Nucleus accumbens (tissue), 56 donors: ENCODE results near the gene UNC5C.

Experiments
- DNase-seq, 56 donors: peaks; one replicate each; lab custom pipeline; 2025; lab: John Stamatoyannopoulos, UW

UNC5C gene

DNA sequence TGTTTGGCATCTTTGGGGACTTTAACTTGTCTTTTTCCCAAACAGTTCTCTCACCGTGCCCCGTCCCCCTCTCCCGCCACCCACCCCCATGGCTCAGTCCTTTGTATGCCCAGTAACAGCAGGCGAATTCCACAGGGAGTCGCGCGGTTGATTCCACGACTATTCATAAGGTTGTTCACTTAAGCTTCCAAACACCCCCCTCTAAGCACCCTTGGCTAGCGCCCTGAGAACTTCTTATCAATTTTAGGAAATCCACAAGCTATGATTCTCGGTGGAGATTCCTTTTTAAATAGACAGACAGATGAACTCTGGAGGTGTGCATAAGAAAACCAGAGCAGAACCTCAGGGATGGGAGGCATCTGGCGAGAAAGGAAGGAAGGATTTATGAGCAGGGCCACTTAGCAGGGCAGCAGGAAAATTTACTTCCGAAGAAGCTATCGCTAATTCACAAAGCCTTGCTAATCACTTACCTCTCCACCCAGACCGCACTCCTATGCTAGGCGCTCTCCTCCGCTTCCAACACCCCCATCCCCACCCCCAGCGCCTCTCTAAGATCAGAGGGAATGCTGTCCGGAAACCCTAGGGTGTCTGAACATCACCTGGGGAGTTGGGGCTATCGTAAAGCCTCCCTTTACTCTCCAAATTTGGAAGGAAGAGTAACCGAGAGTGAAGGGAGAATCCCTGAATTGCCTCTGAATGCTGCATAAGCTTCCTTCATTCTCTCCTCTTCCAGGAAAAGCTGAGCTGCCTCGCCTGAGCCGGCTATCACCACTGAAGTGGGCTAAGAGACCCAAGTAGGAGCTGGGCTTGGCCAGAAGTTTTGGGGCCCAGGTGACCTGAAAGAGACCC lies 1.7 kb downstream of the UNC5C start:
- DNase-seq = peak in 26 of 56 donors; percentile 7 to 86 (median 62)

DNA sequence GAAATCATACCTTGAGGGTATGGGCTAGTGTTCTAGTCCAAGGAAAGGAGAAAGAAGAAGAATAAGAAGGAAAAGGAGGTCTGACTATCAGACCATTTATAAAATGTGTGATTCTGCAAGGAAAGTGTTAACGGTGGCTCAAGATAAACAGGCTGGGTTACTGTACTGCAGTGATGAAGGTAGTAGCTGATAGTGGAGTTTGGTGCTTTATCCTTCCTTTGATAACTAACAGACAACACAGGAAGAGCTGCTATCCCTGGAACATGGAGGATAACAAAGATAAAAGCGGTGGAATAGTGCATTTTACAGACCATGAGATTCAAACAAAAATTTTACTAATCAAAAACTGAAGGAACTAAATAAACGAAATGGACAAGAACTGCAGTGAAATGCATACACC lies 2.6 kb downstream of the UNC5C start:
- no peak for DNase-seq

DNA sequence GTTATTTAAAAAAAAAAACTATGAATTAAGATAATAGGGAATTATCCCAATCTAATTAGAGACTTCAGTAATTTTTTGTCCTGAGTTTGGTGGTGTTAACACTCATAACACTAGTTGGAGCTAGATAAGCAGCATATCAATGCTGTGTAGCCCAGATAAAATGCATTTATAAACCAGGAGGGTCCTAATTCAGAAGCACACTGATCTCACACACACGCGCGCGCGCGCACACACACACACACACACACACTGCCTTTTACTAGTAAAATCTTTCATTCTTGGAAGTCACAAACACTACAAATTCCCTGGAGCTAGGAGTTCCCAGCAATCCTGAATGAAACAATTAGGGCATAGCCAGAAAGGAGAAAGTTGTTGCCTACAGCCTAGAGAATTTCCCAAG lies 3.2 kb downstream of the UNC5C start:
- peak in 10 of 56 donors; percentile 7 to 53 (median 29) for DNase-seq

DNA sequence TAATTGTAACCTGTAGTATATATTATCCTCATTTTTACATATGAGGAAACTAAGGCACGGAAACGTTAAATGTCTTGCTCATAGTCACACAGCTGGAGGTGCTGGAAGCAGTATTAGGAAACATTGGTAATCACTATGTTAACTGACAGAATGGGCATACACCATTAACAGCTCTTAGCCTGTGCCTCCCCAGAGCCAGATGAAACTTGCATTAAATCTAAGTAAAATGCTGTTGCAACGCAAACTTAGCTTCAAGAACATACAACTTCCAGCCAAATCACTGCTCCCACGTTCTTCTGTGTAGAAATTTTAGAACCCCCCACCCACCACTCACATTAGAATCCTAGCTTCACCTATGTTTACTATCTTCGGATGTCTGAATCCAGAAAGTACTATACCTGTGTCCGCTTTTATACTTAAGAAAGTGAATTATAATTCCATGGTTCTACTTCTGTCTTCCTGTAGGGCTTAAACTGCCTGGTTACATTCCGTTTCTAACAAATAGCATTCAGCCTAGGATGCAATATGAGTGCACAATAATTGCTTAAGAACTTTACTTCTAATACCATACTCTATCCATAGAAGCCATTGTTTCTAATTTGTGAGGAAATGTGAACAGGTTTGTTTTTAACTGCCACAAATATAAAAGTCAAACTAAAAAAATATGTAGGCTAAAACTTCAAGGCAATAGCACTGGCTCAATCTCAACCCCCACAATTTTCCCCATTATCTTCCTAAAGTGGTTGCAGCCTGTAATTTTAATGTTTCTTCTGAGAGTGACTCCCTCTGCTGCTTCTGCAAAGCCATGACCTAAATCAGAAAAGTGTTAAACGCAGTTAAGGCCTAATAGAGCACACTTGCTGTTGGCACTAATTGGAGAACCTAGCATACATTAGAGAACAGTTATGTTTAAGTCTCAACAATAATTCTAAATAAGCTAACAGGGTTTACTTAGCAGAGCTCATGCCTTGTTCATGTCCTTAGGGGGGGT lies 4.4 kb downstream of the UNC5C start:
- DNase-seq = peak in 1 of 56 donors; percentile 31

DNA sequence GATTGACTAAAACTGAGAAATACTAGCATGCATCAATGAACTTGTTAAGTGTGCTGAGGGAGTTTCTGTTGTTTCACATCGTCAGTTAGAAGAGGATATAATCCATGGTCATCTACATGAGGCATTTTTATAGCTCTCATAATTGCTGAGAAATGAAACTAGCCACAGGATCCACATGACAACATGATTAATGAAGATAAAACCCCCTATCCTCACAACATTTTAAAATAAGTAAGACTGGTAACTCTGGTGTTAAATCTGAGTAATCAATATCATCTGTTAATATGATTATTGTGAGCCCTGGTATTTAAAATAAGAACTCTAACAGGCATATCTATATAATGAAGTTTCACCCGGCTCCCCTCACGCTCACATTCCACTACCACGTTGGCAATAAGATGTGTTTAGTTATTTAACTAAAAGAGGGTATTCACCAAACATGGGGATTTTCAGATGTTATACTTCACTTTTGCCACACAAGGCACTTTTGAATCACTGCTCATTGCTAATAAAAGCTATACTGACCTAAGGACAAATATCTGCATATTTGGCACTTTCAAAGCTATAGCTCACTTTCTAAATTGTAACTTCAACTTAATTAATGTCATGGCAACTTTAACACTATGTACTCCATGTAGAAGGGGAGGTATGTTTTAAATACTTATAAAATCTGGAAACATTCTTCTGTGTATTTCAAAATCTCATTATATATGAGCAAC lies 6.7 kb downstream of the UNC5C start:
- DNase-seq = no peak

DNA sequence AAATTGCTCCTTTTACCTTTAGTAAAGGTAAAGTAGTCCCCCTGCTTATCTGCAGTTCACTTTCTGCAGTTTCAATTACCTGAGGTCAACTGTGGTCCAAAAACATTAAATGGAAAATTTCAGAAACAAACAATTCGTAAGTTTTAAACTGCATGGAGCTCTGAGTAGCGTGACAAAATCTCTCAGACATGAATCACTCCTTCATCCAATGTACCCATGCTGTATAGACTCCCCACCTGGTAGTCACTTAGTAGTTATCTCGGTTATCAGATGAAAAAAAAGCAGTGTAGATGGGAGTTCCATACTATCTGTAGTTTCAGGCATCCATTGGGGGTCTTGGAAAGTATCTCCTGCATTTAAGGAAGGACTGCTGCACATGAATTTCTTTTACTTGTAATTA lies 7.7 kb downstream of the UNC5C start:
- no peak for DNase-seq

DNA sequence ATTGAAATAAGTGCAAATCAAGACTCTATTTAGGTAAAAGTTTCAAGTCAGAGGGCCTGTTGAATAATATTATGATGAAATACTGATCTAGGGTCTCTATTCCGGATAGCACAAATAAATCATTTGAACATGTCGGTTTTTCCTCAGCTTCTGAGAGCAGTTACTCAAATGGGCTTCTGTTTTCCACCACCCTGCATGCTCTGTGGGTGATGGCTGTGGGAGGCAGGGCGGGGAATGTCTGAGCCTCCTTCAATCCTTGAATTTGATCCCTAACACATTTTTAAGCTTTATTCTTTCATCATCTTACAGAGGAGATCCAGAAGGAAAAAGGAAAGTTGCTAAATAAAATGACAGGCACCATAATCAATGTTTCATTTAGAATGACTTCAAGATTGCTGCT lies 8.5 kb downstream of the UNC5C start:
- peak in 3 of 56 donors; percentile 20 to 31 (median 22) for DNase-seq

DNA sequence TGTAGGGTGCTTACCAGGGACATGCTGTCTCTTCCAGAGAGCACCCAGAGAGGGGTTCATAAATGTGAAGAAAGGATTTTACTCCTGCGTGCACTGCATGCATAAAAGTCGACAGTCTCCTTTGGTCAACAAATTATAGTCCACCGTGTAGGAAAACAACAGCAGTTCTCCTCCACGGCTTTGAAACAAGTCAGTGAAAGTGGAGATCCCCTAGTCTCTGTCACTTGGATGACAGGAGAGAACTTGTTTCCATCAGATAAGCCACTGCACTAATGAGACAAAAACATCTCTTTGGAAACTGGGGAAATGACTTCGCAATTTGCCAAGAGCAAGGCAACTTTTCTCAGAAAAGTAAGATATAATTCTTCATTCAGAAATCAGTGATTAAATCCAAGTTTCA lies 9.7 kb downstream of the UNC5C start:
- peak in 1 of 56 donors; percentile 55 for DNase-seq

DNA sequence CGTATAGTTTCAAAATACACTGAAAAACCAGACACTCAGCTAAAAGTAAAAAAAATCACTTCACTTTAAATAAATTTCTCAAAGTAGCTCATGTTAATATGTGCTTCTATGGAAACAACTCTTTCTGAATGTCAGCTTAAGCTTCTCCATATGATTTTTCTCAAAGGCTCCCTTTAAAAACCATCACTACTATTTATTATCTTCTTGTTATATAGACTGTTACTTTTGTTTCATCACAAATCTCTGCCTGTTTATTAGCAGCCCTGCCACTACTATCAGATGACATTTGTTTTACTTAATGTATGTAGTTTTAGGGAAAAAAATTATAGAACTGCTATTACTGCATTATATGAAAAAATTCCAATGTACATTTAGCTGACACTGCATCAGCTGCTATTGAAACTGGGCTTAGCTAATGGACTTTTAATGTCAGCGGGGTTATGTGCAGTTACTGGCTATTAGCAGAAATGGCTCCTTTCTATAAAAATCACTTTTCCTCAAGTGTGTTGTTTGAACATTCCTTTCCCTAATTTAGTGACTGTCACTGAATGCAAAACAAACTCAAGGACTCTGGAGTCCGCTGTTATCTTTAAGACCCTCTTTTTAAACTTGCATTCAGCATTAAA lies 10.8 kb downstream of the UNC5C start:
- no peak for DNase-seq

DNA sequence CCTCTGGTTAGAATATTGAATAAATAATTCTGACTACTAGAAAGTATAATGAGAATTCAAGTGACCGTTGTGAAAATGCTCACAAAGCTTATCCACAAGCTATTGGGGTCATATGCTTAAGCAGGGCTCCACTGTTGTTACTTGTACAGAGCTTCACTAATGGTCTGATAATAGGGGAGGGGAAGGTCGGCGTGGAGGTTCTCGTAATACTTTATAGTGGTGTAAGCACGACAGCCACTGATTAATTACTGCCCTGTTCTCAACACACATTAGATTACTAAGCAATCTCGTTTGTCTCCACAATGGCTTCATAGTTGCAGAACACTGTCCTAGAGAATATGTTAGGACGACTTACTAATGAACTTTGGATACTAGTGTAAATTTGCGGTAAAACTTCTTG lies 11.6 kb downstream of the UNC5C start:
- DNase-seq = peak in 1 of 56 donors; percentile 40

DNA sequence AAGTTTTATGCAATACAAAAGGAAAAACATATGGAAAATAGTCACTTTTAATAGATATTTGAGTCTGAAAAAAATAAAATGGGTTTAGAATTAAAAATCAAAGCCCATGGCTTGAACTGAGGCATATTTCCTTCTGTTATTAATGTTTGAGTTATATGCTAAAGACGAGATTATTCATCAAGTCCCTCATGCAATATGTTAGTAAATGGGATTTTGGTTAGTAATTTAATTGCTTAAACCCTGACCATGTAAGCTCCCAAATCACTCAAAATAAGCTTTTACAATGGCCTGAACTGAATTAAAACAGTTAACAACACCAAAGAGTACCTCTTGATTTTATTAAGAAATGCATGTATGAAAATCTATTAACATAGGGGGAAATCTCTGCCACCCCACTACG lies 12.1 kb downstream of the UNC5C start:
- no peak for DNase-seq

DNA sequence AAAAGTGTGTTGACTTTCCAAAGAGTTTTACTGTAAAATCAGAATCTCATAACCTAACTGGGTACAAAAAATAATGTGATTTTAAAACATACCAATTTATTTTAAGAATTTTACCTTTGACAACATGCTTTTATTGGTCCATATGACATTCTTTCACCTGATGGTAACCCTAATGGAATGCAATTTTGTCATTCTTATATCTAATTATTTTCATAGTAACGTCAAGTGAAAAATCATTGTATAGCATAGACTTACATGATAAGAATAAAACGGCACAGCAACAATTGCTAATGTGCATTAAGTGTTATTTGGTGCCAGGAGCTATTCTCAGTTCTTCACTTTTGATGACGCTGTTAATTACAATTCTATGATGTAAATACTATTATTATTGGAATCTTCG lies 13.6 kb downstream of the UNC5C start:
- no peak for DNase-seq

DNA sequence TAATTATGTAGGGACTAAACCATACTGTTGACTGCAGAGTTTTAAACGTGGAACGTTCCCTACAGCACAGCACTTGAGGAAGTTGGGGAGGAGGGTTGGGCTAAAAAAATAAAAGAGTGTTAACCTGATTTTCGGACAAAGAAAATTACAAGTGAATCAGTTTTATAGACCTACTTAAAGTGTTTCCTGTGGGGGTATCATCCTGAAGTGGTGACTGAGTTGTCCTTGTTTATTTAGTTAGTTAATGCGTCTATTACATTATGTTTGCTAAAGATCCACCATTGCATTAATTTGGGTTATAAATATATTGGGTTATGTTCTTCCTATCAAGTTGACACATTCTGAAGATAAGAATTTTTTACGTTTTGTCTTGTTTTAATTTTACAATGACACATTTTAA lies 14.7 kb downstream of the UNC5C start:
- DNase-seq = no peak

DNA sequence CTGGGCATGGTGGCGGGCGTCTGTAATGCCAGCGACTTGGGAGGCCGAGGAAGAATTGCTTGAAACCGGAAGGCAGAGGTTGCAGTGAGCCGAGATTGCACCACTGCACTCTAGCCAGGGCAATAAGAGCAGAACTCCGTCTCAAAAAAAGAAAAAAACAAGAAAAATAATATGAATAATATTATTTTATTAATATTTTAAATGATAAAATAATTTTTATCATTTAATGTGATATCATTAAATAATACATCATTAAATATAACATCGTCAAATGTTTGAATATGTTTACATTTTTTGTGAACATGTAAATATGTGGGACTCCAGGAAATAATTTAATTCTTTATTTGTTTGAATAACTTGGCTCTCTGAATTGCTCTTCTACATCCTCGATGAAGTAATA lies 15.5 kb downstream of the UNC5C start:
- DNase-seq = no peak

DNA sequence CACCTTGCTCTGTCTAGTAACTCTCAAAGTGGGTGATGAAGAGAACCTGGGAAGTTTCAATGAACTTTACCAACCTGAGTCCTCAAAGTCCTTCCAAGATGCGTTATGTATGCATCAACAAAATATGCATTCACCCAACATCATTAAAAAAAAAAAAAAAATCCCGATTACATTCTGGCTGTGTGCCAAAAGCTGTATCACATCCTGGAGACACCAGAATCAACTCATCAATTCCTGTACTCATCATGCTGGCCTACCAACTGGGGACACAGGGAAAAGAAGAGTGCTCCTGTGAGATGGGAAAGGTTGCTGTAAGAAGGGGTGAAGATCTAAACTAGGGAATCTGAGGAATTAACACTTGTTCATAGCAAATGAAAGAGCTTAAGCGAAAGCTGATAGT lies 16.5 kb downstream of the UNC5C start:
- DNase-seq = no peak

DNA sequence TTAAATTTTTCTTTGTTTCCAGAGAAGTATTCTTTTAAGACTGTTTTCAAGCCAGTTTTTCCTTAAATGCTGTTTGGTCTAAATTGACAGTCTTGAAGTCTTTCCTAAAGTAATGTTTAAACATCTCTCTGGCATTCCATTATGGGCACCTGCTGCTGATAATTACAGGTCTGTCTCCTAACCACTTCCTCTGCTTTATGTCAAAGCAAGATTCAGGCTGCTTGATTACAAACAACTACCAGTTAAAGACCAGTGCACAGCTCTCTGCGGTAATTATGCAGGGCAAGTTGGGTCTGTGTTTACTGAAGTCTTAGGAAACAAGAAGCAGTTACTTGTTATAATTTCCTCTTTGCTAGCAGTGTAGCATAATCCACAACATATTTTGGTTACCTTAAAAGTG lies 17.6 kb downstream of the UNC5C start:
- no peak for DNase-seq

DNA sequence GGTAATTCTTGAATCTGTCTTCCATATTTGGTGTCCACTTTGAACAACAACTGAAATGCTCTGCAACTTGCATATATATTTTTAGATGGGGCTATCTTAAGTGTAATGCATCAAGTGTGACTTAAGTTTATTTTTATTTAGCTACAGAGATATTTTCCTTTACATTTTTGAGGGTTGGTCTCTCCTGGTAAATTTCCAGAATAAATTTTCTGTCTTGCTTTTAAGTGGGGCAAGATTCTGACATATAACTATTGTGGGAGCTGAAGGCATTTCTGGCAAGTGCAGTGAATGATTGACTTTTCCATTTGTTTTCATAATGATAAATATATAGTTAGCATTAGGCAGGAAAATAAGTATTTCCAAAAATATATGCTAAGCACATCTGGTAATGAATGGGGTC lies 18.8 kb downstream of the UNC5C start:
- DNase-seq = no peak

DNA sequence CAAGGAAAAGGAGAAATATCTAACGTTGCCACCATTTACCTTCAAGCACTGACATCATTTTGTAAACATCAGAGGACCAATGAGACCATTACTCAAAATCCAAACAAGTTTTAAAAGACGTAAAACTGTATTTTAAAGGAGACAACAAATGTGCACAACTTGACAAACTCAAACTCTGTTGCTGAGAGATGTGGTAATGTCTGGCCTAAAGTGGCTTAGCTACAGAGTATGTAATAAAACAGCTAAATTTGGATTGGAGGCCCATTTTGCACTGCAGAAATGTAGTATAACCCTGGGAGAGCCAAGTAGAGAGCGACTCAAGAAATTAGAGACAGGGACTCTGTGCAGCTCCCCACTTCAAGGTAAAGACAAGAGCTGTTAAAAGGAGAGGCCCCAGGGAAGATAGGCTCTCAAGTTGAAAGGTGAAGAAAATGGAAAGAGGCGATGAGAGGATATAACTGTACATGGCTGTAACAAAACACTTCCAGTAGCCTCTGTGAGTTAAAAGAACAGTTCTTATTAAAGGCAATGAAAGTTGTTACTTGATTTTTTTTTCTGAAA lies 20.3 kb downstream of the UNC5C start:
- DNase-seq = no peak

DNA sequence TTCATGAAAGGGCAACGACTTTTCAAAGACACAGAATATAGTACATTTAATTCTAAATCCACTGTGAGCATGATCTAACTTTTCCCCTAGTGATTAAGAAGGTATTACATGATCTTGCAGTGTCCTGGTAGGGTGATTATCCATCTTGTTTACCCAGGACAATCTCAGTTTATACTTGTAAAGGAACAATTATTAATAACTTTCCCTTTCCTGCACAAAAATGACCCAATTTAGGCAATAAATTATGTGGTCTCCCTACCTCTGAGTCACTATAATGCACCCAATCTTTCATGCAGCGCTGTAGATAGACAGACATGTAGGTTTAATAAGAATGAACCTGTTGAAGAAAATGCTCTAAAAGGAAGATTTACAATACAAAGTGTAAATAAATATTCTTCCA lies 22.7 kb downstream of the UNC5C start:
- no peak for DNase-seq

DNA sequence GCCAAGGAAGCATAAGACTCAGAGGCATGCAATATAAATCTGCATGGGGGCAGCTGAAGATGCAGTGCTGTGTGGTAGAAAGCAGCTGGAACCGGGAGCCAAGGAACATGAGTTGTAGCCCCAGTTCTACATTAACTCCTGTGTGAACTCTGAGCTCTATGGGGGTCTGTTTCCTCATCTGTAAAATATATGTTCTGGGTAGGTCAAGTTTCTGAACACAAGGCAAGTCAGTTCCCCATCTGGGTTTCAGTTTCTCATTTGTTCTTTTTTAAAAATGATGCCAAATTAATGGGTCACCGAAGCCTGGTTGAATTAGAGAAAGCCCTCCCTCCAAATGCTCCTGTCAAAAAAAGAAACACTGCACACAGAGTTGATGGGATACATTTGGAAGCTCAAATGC lies 24.0 kb downstream of the UNC5C start:
- no peak for DNase-seq
